Thyroid gland (tissue), 4 donors: ENCODE results near the gene CADPS.

Experiments
- POLR2A ChIP-seq, 2 donors: fragments of 450-650 bp; IDR thresholded peaks; one replicate each; pipeline ENCODE4 v1.6.1; 2017; ENCODE audit warnings: antibody characterized with exemption in 2 of 2, mild to moderate bottlenecking in 2 of 2, moderate library complexity in 1 of 2
- TF ChIP-seq, protein P1 (sequence below), 6 experiments: fragments of 200-600 bp in 3 of 6; fragments of 450-650 bp in 3 of 6; sonication (generic) in 3 of 6; IDR thresholded peaks; one replicate each; pipeline ENCODE4 v1.5.1; 2016 to 2019; ENCODE audit warnings: antibody characterized with exemption in 6 of 6, mild to moderate bottlenecking in 2 of 6, inconsistent platforms in 1 of 6, moderate library complexity in 1 of 6

DNA sequence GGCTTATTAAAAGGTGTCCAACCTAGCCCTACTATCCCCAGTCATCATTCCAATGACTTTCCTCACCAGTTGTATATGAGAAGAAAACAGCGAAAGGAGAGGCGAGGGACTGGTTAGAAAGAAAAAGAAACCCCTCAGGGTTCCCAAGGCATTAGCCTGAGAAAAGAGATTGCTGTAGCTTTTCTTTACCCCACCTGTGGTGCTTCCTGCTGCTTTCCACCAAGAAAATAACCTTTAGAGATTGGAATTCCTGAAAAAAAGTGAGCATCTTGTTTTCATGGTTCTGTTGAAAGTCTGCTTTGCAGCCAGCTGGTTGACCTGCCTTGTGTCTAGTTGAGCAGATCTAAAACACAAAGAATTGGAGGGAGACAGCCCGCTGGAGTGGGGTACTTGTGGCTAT is 196.4 kb downstream of the CADPS start:
- TF ChIP-seq, protein P1, sequence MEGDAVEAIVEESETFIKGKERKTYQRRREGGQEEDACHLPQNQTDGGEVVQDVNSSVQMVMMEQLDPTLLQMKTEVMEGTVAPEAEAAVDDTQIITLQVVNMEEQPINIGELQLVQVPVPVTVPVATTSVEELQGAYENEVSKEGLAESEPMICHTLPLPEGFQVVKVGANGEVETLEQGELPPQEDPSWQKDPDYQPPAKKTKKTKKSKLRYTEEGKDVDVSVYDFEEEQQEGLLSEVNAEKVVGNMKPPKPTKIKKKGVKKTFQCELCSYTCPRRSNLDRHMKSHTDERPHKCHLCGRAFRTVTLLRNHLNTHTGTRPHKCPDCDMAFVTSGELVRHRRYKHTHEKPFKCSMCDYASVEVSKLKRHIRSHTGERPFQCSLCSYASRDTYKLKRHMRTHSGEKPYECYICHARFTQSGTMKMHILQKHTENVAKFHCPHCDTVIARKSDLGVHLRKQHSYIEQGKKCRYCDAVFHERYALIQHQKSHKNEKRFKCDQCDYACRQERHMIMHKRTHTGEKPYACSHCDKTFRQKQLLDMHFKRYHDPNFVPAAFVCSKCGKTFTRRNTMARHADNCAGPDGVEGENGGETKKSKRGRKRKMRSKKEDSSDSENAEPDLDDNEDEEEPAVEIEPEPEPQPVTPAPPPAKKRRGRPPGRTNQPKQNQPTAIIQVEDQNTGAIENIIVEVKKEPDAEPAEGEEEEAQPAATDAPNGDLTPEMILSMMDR (IDR thresholded peaks at IDR 0.05): no peak
- no peak for TF ChIP-seq POLR2A (IDR thresholded peaks at IDR 0.05)
